SK-N-SH (cell line): ENCODE data around the gene MUC5B. TPM values are rescaled to one million over a fixed set of nuclear protein-coding genes. Genes with fewer than 3 reads are reported as not detected.
A peak's percentile ranks its signal among the peaks of the same experiment; 100 is the strongest.

Experiments
- CTCF ChIA-PET: fragments of 300-600, 350-600 bp; formaldehyde crosslinking; extraction: SDS; loops from one replicate; lab custom pipeline; 2021; lab: Yijun Ruan, JAX
- POLR2A ChIA-PET: fragments of 350-600 bp; sonication (Branson Sonifier 250); formaldehyde crosslinking; extraction: SDS; loops from one replicate; lab custom pipeline; 2020; ENCODE audit warnings: antibody characterized with exemption, inconsistent platforms; lab: Yijun Ruan, JAX
- DNase-seq: peaks from one replicate; pipeline ENCODE4 v3.0.0; 2012
- H2AFZ ChIP-seq: fragments of 200-600 bp; sonication (generic); 2 replicates; pipeline ENCODE4 v1.8.1; 2016; ENCODE audit warnings: antibody characterized with exemption, mild to moderate bottlenecking, low read depth
- H3F3A ChIP-seq: fragments of 200-600 bp; sonication (generic); replicated peaks from 2 replicates; pipeline ENCODE3; 2016; ENCODE audit warnings: antibody characterized with exemption, mild to moderate bottlenecking; ENCODE audit not compliant: insufficient read depth
- H3K27ac ChIP-seq, 2 experiments: fragments of 200-500 bp in 1 of 2; fragments of 200-600 bp in 1 of 2; sonication (Bioruptor generic) in 1 of 2; sonication (generic), shearing (Covaris generic) in 1 of 2; 2 replicates each; pipeline versions ENCODE4 v1.5.1 to v1.6.1; 2014 to 2016; ENCODE audit warnings: low read depth in 2 of 2, inconsistent platforms in 1 of 2, low read length in 1 of 2, mild to moderate bottlenecking in 1 of 2, mixed read lengths in 1 of 2
- H3K27me3 ChIP-seq: fragments of 200-600 bp; sonication (generic), shearing (Covaris generic); 2 replicates; pipeline ENCODE4 v1.6.1; 2016; ENCODE audit warnings: mixed run types; ENCODE audit not compliant: insufficient read depth
- H3K36me3 ChIP-seq, 2 experiments: fragments of 200-500 bp in 1 of 2; fragments of 200-600 bp in 1 of 2; sonication (Bioruptor generic) in 1 of 2; sonication (generic) in 1 of 2; replicated peaks in 1 of 2; 2 replicates each; pipeline versions ENCODE3 to v1.5.1; 2014 to 2016; ENCODE audit warnings: low read length in 1 of 2, mild to moderate bottlenecking in 1 of 2; ENCODE audit not compliant: insufficient read depth in 2 of 2, control insufficient read depth in 1 of 2
- H3K4me1 ChIP-seq, 2 experiments: fragments of 200-500 bp in 1 of 2; fragments of 200-600 bp in 1 of 2; sonication (Bioruptor generic) in 1 of 2; sonication (generic), shearing (Covaris generic) in 1 of 2; 2 replicates each; pipeline versions ENCODE4 v1.5.1 to v1.6.1; 2014 to 2016; ENCODE audit warnings: low read depth in 1 of 2, low read length in 1 of 2, mixed run types in 1 of 2; ENCODE audit not compliant: insufficient read depth in 2 of 2, control insufficient read depth in 1 of 2
- H3K4me2 ChIP-seq: fragments of 200-600 bp; sonication (generic), shearing (Covaris generic); 2 replicates; pipeline ENCODE4 v1.6.1; 2017; ENCODE audit warnings: mixed run types
- H3K4me3 ChIP-seq, 2 experiments: fragments of 200-500 bp in 1 of 2; fragments of 200-600 bp in 1 of 2; sonication (Bioruptor generic) in 1 of 2; sonication (generic), shearing (Covaris generic) in 1 of 2; 2 replicates each; pipeline versions ENCODE4 v1.5.1 to v1.8.1; 2014 to 2016; ENCODE audit warnings: low read depth in 2 of 2, inconsistent platforms in 1 of 2, low read length in 1 of 2, mild to moderate bottlenecking in 1 of 2, mixed read lengths in 1 of 2, moderate library complexity in 1 of 2
- H3K79me2 ChIP-seq: fragments of 200-600 bp; sonication (generic); 2 replicates; pipeline ENCODE4 v1.8.1; 2017; ENCODE audit warnings: mild to moderate bottlenecking; ENCODE audit not compliant: insufficient read depth
- H3K9ac ChIP-seq: fragments of 200-600 bp; sonication (generic); 2 replicates; pipeline ENCODE4 v1.6.1; 2017; ENCODE audit warnings: mixed run types
- H3K9me2 ChIP-seq: fragments of 200-600 bp; sonication (generic); 2 replicates; pipeline ENCODE4 v1.6.1; 2017; ENCODE audit warnings: mixed run types
- H3K9me3 ChIP-seq: fragments of 200-600 bp; sonication (generic); 2 replicates; pipeline ENCODE4 v1.6.1; 2017; ENCODE audit warnings: mixed run types, mild to moderate bottlenecking, moderate library complexity
- H4K20me1 ChIP-seq: fragments of 200-600 bp; sonication (generic); 2 replicates; pipeline ENCODE4 v1.6.1; 2017; ENCODE audit warnings: mild to moderate bottlenecking, mixed run types; ENCODE audit not compliant: insufficient read depth
- FOSL2 ChIP-seq: IDR thresholded peaks from 2 replicates; pipeline ENCODE4 v1.4.0; 2012; ENCODE audit warnings: low read depth, mild to moderate bottlenecking, moderate library complexity, borderline replicate concordance
- FOXJ3 ChIP-seq: sonication (generic); formaldehyde crosslinking; IDR thresholded peaks from 2 replicates; pipeline ENCODE4 v1.5.1; 2020; ENCODE audit warnings: mild to moderate bottlenecking, missing genetic modification reagents
- FOXM1 ChIP-seq: IDR thresholded peaks from 2 replicates; pipeline ENCODE4 v1.4.0; 2012; ENCODE audit warnings: low read depth, mild to moderate bottlenecking
- GABPA ChIP-seq: IDR thresholded peaks from 2 replicates; pipeline ENCODE4 v1.4.0; 2012; ENCODE audit warnings: low read depth, mild to moderate bottlenecking
- MEF2A ChIP-seq: IDR thresholded peaks from 2 replicates; pipeline ENCODE4 v1.4.0; 2012; ENCODE audit warnings: low read depth, borderline replicate concordance
- NFIC ChIP-seq: IDR thresholded peaks from 2 replicates; pipeline ENCODE4 v1.4.0; 2012; ENCODE audit warnings: borderline replicate concordance
- NRF1 ChIP-seq: IDR thresholded peaks from 2 replicates; pipeline ENCODE4 v1.6.1; 2012; ENCODE audit warnings: low read depth, mild to moderate bottlenecking, low read length
- POLR2AphosphoS5 ChIP-seq: IDR thresholded peaks from 2 replicates; pipeline ENCODE4 v1.6.1; 2012; ENCODE audit warnings: low read depth, low read length
- RCOR1 ChIP-seq: fragments of 150-350 bp; IDR thresholded peaks from 2 replicates; pipeline ENCODE4 v1.6.1; 2017; ENCODE audit warnings: antibody characterized with exemption, low read length
- RFX5 ChIP-seq: IDR thresholded peaks from 2 replicates; pipeline ENCODE4 v1.6.1; 2012; ENCODE audit warnings: mild to moderate bottlenecking, improper control_type of control experiment, low read length
- RXRA ChIP-seq: IDR thresholded peaks from 2 replicates; pipeline ENCODE4 v1.4.0; 2012; ENCODE audit warnings: low read depth, mild to moderate bottlenecking, borderline replicate concordance
- SIN3A ChIP-seq: IDR thresholded peaks from 2 replicates; pipeline ENCODE4 v1.6.1; 2012; ENCODE audit warnings: low read depth, mild to moderate bottlenecking, low read length, moderate library complexity, borderline replicate concordance
- TAF1 ChIP-seq: IDR thresholded peaks from 2 replicates; pipeline ENCODE4 v1.6.1; 2012; ENCODE audit warnings: low read depth, mild to moderate bottlenecking, low read length, moderate library complexity, borderline replicate concordance
- TCF12 ChIP-seq: IDR thresholded peaks from 2 replicates; pipeline ENCODE4 v1.4.0; 2012
- USF1 ChIP-seq: IDR thresholded peaks from 2 replicates; pipeline ENCODE4 v1.4.0; 2012; ENCODE audit warnings: low read depth, borderline replicate concordance
- USF2 ChIP-seq: fragments of 150-350 bp; IDR thresholded peaks from 2 replicates; pipeline ENCODE4 v1.6.1; 2017; ENCODE audit warnings: antibody characterized with exemption, low read length, low read depth, borderline replicate concordance
- YY1 ChIP-seq: IDR thresholded peaks from 2 replicates; pipeline ENCODE4 v1.4.0; 2012; ENCODE audit warnings: low read depth, mild to moderate bottlenecking
- WGBS: methylation state at CpG from one replicate; pipeline ENCODE4 v1.1.6; 2017; ENCODE audit warnings: low lambda C conversion rate; 5-methylcytosine and 5-hydroxymethylcytosine counted together
- polyA plus RNA-seq, 3 experiments: library from polyadenylated mRNA; depleted of rRNA; stranded (reverse); fragments of >200 nt; gene quantifications; 2 replicates each; pipeline ENCODE4 v1.2.3, GENCODE V29; 2012
- TF ChIP-seq, protein P1 (sequence below): IDR thresholded peaks from 2 replicates; pipeline ENCODE4; 2012
- TF ChIP-seq, protein P2 (sequence below): IDR thresholded peaks from 2 replicates; pipeline ENCODE4 v1.4.0; 2012; ENCODE audit warnings: low read depth
- TF ChIP-seq, protein P3 (sequence below): IDR thresholded peaks from 2 replicates; pipeline ENCODE4 v1.4.0; 2012; ENCODE audit warnings: low read depth, borderline replicate concordance
- TF ChIP-seq, protein P4 (sequence below): fragments of 150-350 bp; IDR thresholded peaks from 2 replicates; pipeline ENCODE4 v1.6.1; 2016; ENCODE audit warnings: mild to moderate bottlenecking, low read depth, low read length

MUC5B gene
- polyA plus RNA-seq, 1 of the 3 experiments (the other 2 are of a cell fraction), result not detected

- H2AFZ ChIP-seq, result no peak overlapping the region
- peaks cover 0 to 13% of the 10 kb centered on the region in 2 experiments; a peak in 1 of 4 replicates for H3K4me1 ChIP-seq
- no peaks in the 10 kb centered on the region for H3F3A ChIP-seq
- H3K4me2 ChIP-seq, result no peak overlapping the region
- no peak for DNase-seq
- ChIA-PET CTCF (no interaction called here), POLR2A (no interaction called here)
- H3K4me3 ChIP-seq, result no peak overlapping the region
- TF ChIP-seq MEF2A (no peak), GABPA (no peak), TCF12 (no peak), RXRA (no peak), YY1 (no peak), NFIC (no peak), POLR2AphosphoS5 (no peak), FOXM1 (no peak), TAF1 (no peak), FOSL2 (no peak), USF1 (no peak), USF2 (no peak), NRF1 (no peak), SIN3A (no peak)
- TF ChIP-seq, protein P1, sequence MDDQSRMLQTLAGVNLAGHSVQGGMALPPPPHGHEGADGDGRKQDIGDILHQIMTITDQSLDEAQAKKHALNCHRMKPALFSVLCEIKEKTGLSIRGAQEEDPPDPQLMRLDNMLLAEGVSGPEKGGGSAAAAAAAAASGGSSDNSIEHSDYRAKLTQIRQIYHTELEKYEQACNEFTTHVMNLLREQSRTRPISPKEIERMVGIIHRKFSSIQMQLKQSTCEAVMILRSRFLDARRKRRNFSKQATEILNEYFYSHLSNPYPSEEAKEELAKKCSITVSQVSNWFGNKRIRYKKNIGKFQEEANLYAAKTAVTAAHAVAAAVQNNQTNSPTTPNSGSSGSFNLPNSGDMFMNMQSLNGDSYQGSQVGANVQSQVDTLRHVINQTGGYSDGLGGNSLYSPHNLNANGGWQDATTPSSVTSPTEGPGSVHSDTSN, result no peak
- TF ChIP-seq, protein P2, sequence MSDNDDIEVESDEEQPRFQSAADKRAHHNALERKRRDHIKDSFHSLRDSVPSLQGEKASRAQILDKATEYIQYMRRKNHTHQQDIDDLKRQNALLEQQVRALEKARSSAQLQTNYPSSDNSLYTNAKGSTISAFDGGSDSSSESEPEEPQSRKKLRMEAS, result no peak
- no peaks in the 10 kb centered on the region for H3K9me3 ChIP-seq
- WGBS, result 65% methylated on average over 7 of the region's 9 CpGs
- no peaks in the 10 kb centered on the region for H3K27me3 ChIP-seq
- H4K20me1 ChIP-seq, result no peaks in the 10 kb centered on the region
- no peaks in the 10 kb centered on the region for H3K36me3 ChIP-seq
- no peaks in the 10 kb centered on the region for H3K79me2 ChIP-seq
- no peak overlapping the region for H3K27ac ChIP-seq
- H3K9me2 ChIP-seq, result no peaks in the 10 kb centered on the region
- H3K9ac ChIP-seq, result no peak overlapping the region
Measured at GRCh38 chr11:1259561-1259960, 36.7 kb downstream of the MUC5B start.

- Histone ChIP-seq H3K4me1 (peaks cover 0 to 13% of the 10 kb centered on the region in 2 experiments; a peak in 1 of 4 replicates), H3K9ac (no peak overlapping the region), H3K79me2 (no peaks in the 10 kb centered on the region), H3K27me3 (no peaks in the 10 kb centered on the region), H3F3A (no peaks in the 10 kb centered on the region), H3K4me2 (no peak overlapping the region), H3K9me3 (no peaks in the 10 kb centered on the region), H3K9me2 (no peaks in the 10 kb centered on the region), H3K36me3 (no peaks in the 10 kb centered on the region), H2AFZ (no peak overlapping the region), H3K27ac (no peak overlapping the region), H3K4me3 (no peak overlapping the region), H4K20me1 (no peaks in the 10 kb centered on the region)
- 88% methylated on average over 4 of the region's 10 CpGs for WGBS
- CTCF ChIA-PET, result no interaction called here
- POLR2A ChIA-PET, result no interaction called here
- DNase-seq, result peak; percentile 91
- TF ChIP-seq, protein P3, sequence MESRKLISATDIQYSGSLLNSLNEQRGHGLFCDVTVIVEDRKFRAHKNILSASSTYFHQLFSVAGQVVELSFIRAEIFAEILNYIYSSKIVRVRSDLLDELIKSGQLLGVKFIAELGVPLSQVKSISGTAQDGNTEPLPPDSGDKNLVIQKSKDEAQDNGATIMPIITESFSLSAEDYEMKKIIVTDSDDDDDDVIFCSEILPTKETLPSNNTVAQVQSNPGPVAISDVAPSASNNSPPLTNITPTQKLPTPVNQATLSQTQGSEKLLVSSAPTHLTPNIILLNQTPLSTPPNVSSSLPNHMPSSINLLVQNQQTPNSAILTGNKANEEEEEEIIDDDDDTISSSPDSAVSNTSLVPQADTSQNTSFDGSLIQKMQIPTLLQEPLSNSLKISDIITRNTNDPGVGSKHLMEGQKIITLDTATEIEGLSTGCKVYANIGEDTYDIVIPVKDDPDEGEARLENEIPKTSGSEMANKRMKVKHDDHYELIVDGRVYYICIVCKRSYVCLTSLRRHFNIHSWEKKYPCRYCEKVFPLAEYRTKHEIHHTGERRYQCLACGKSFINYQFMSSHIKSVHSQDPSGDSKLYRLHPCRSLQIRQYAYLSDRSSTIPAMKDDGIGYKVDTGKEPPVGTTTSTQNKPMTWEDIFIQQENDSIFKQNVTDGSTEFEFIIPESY, result no peak
- TF ChIP-seq FOXJ3 (CRISPR knock-in tag) (no peak), RFX5 (no peak), NRF1 (no peak), MEF2A (no peak), GABPA (no peak), RCOR1 (no peak)
- TF ChIP-seq, protein P4, sequence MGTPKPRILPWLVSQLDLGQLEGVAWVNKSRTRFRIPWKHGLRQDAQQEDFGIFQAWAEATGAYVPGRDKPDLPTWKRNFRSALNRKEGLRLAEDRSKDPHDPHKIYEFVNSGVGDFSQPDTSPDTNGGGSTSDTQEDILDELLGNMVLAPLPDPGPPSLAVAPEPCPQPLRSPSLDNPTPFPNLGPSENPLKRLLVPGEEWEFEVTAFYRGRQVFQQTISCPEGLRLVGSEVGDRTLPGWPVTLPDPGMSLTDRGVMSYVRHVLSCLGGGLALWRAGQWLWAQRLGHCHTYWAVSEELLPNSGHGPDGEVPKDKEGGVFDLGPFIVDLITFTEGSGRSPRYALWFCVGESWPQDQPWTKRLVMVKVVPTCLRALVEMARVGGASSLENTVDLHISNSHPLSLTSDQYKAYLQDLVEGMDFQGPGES, result no peak
- TF ChIP-seq, protein P1, result no peak
Measured at GRCh38 chr11:1260023-1260501, 37.2 kb downstream of the MUC5B start.
